CD14-positive monocyte (primary cell): Measurements from ENCODE around the gene WNT8B. TPM values are rescaled to one million over a fixed set of nuclear protein-coding genes. Genes with fewer than 3 reads are reported as not detected.

Experiments
- DNase-seq, 3 donors: peaks; one replicate each; pipeline ENCODE4 v3.0.0-alpha.2; 2011 to 2022
- H2AFZ ChIP-seq: 2 replicates; pipeline ENCODE4 v1.6.0; 2012; ENCODE audit warnings: mild to moderate bottlenecking, low read depth, low read length, inconsistent platforms; ENCODE audit not compliant: insufficient read depth, poor library complexity, severe bottlenecking
- H3K27ac ChIP-seq, 2 donors: 1 replicate in 1 of 2; 2 replicates in 1 of 2; pipeline ENCODE4 v1.5.1; 2012 to 2013; ENCODE audit warnings: low read length in 2 of 2, control low read depth in 1 of 2, inconsistent platforms in 1 of 2, low read depth in 1 of 2, mild to moderate bottlenecking in 1 of 2
- H3K27me3 ChIP-seq, 2 donors: one replicate each; pipeline versions ENCODE4 v1.6.0 to v1.6.1; 2011 to 2013; ENCODE audit warnings: low read length in 2 of 2; ENCODE audit not compliant: control insufficient read depth in 2 of 2, insufficient read depth in 2 of 2
- H3K36me3 ChIP-seq, 2 donors: replicated peaks in 1 of 2; 1 replicate in 1 of 2; 2 replicates in 1 of 2; pipeline versions ENCODE4 v1.5.1 to v1.6.1; 2012 to 2013; ENCODE audit warnings: low read length in 2 of 2, control low read depth in 1 of 2, inconsistent platforms in 1 of 2, mild to moderate bottlenecking in 1 of 2; ENCODE audit not compliant: insufficient read depth in 2 of 2, control insufficient read depth in 1 of 2
- H3K4me1 ChIP-seq, 2 donors: 1 replicate in 1 of 2; 2 replicates in 1 of 2; pipeline versions ENCODE4 v1.5.1 to v1.6.1; 2012 to 2013; ENCODE audit warnings: low read length in 2 of 2, control low read depth in 1 of 2, inconsistent platforms in 1 of 2, mild to moderate bottlenecking in 1 of 2, moderate library complexity in 1 of 2; ENCODE audit not compliant: insufficient read depth in 2 of 2, control insufficient read depth in 1 of 2
- H3K4me2 ChIP-seq: replicated peaks from 2 replicates; pipeline ENCODE3; 2012; ENCODE audit warnings: low read length, moderate library complexity, mild to moderate bottlenecking; ENCODE audit not compliant: poor library complexity, severe bottlenecking; ENCODE audit errors: extremely low read depth
- H3K4me3 ChIP-seq, 3 experiments: fragments of 200-600 bp in 1 of 3; sonication (generic) in 1 of 3; replicated peaks in 1 of 3; 1 replicate in 2 of 3; 2 replicates in 1 of 3; pipeline ENCODE4 v1.5.1; 2011 to 2013; ENCODE audit warnings: low read length in 3 of 3, mild to moderate bottlenecking in 3 of 3, control low read depth in 2 of 3, low read depth in 2 of 3, inconsistent platforms in 1 of 3, moderate library complexity in 1 of 3
- H3K79me2 ChIP-seq: 2 replicates; pipeline ENCODE4 v1.6.0; 2012; ENCODE audit warnings: mild to moderate bottlenecking, control low read depth, inconsistent platforms, low read length, moderate library complexity; ENCODE audit not compliant: insufficient read depth
- H3K9ac ChIP-seq: 2 replicates; pipeline ENCODE4 v1.6.0; 2017; ENCODE audit warnings: low read length, mild to moderate bottlenecking; ENCODE audit not compliant: insufficient read depth, poor library complexity, severe bottlenecking
- H3K9me3 ChIP-seq, 2 donors: replicated peaks in 1 of 2; 1 replicate in 1 of 2; 2 replicates in 1 of 2; pipeline versions ENCODE4 v1.5.1 to v1.6.1; 2012 to 2013; ENCODE audit warnings: low read length in 2 of 2, control low read depth in 1 of 2; ENCODE audit not compliant: control insufficient read depth in 1 of 2, insufficient read depth in 1 of 2
- H4K20me1 ChIP-seq: 2 replicates; pipeline ENCODE4 v1.6.0; 2012; ENCODE audit warnings: mild to moderate bottlenecking, low read length, control low read depth, moderate library complexity; ENCODE audit not compliant: insufficient read depth
- H3K27ac Mint-ChIP-seq, 7 donors: one replicate each; pipeline ENCODE4 v1.8.0; 2020; ENCODE audit warnings: mild to moderate bottlenecking in 7 of 7, mixed read lengths in 7 of 7, moderate library complexity in 6 of 7, inconsistent platforms in 2 of 7
- H3K27me3 Mint-ChIP-seq, 3 donors: one replicate each; pipeline ENCODE4 v1.8.0; 2021 to 2022; ENCODE audit warnings: low read depth in 3 of 3, mild to moderate bottlenecking in 3 of 3, mixed read lengths in 3 of 3, moderate library complexity in 3 of 3, inconsistent platforms in 1 of 3
- H3K36me3 Mint-ChIP-seq, 2 donors: one replicate each; pipeline ENCODE4 v1.8.0; 2020; ENCODE audit warnings: mixed read lengths in 2 of 2, inconsistent platforms in 1 of 2, mild to moderate bottlenecking in 1 of 2
- H3K4me1 Mint-ChIP-seq: one replicate; pipeline ENCODE4 v1.8.0; 2020; ENCODE audit warnings: mild to moderate bottlenecking, mixed read lengths
- H3K4me3 Mint-ChIP-seq, 2 donors: one replicate each; pipeline ENCODE4 v1.8.0; 2020; ENCODE audit warnings: mild to moderate bottlenecking in 2 of 2, mixed read lengths in 2 of 2, moderate library complexity in 1 of 2
- H3K9me3 Mint-ChIP-seq, 7 donors: one replicate each; pipeline ENCODE4 v1.8.0; 2020 to 2022; ENCODE audit warnings: mixed read lengths in 7 of 7, mild to moderate bottlenecking in 6 of 7, moderate library complexity in 6 of 7, inconsistent platforms in 2 of 7
- CTCF ChIP-seq: fragments of 200-600 bp; IDR thresholded peaks from one replicate; pipeline ENCODE4 v1.8.0; 2022; ENCODE audit warnings: antibody characterized with exemption, mild to moderate bottlenecking
- WGBS: methylation state at CpG from one replicate; pipeline ENCODE4 v1.1.5; 2013; ENCODE audit warnings: missing lambda C conversion rate; ENCODE audit not compliant: insufficient coverage; 5-methylcytosine and 5-hydroxymethylcytosine counted together
- intact Hi-C, 2 donors: fragments of 100-400 bp; cut with micrococcal nuclease; formaldehyde crosslinking; loops; one replicate each; pipeline versions ENCODE4 v1.15.0 to v1.15.1; 2023
- polyA plus RNA-seq, 3 donors: library from polyadenylated mRNA; depleted of rRNA in 1 of 3; unstranded in 2 of 3; stranded (reverse) in 1 of 3; fragments of 300-500 nt in 2 of 3; fragments of >200 nt in 1 of 3; fragmentation: Illumina TruSeq in 2 of 3; gene quantifications; 1 replicate in 2 of 3; 2 replicates in 1 of 3; pipeline ENCODE4 v1.2.3, GENCODE V29; 2012 to 2021

Gene WNT8B
- polyA plus RNA-seq, 3 donors, result not detected

- Histone ChIP-seq H4K20me1 (no peaks in the 10 kb centered on the region), H3K9me3 (no peaks in the 10 kb centered on the region), H3K4me1 (peaks cover 0 to 5% of the 10 kb centered on the region in 2 donors), H3K9ac (no peak overlapping the region), H3K4me3 (no peak overlapping the region), H3K4me2 (no peak overlapping the region), H3K79me2 (no peaks in the 10 kb centered on the region), H3K27me3 (no peaks in the 10 kb centered on the region), H3K27ac (no peak overlapping the region), H3K36me3 (peaks cover 36 to 60% of the 10 kb centered on the region in 2 donors), H2AFZ (no peak overlapping the region)
- intact Hi-C loops, result no loop called here
- peaks cover 8% of the 10 kb centered on the region for H3K4me1 Mint-ChIP-seq
- H3K27me3 Mint-ChIP-seq, result no peaks in the 10 kb centered on the region
- H3K36me3 Mint-ChIP-seq, result peaks cover 63 to 64% of the 10 kb centered on the region in 2 donors
- peak overlapping the region in 1 of 7 donors; percentile 47 for H3K27ac Mint-ChIP-seq
- H3K9me3 Mint-ChIP-seq, result peaks cover 0 to 2% (median 0%) of the 10 kb centered on the region in 7 donors
- H3K4me3 Mint-ChIP-seq, result no peak overlapping the region
- WGBS, result no CpG with 5 or more reads among the region's 2 CpGs
- no peak for DNase-seq
- no peak for TF ChIP-seq CTCF
Measured at GRCh38 chr10:100505164-100505563, 42.4 kb downstream of the WNT8B start.

- H4K20me1 ChIP-seq, result no peaks in the 10 kb centered on the region
- Mint-ChIP-seq H3K9me3 (no peaks in the 10 kb centered on the region), H3K27me3 (no peaks in the 10 kb centered on the region), H3K27ac (no peak overlapping the region), H3K4me1 (peaks cover 12% of the 10 kb centered on the region), H3K4me3 (no peak overlapping the region), H3K36me3 (peaks cover 50 to 60% of the 10 kb centered on the region in 2 donors)
- WGBS, result 94% methylated on average over 4 of the region's 5 CpGs
- H3K4me3 ChIP-seq, result no peak overlapping the region
- peaks cover 32 to 52% of the 10 kb centered on the region in 2 donors for H3K36me3 ChIP-seq
- no peak for DNase-seq
- peaks cover 12% of the 10 kb centered on the region in 2 donors for H3K4me1 ChIP-seq
- H3K27me3 ChIP-seq, result no peaks in the 10 kb centered on the region
- H2AFZ ChIP-seq, result no peak overlapping the region
- H3K79me2 ChIP-seq, result no peaks in the 10 kb centered on the region
- no peak overlapping the region for H3K27ac ChIP-seq
- TF ChIP-seq CTCF, result no peak
- no peaks in the 10 kb centered on the region for H3K9me3 ChIP-seq
- intact Hi-C loops, result no loop called here
- H3K4me2 ChIP-seq, result no peak overlapping the region
- H3K9ac ChIP-seq, result no peak overlapping the region
Measured at GRCh38 chr10:100506596-100507356, 44.0 kb downstream of the WNT8B start.
